ENCODE data around the gene COTL1.

The COTL1 gene

GRCh38 chr16:84594725-84595038 is 23.2 kb downstream of the COTL1 start:
- in situ Hi-C loops (cut with HindIII; ENCODE audit: low sequenced_read_pairs): no loop called here
- TF ChIP-seq CTCF (IDR thresholded peaks at IDR 0.05; ENCODE audit: low read depth, low read length): no peak
- H3K4me3 ChIP-seq (ENCODE audit: low read depth, low read length): no peak overlapping the region

GRCh38 chr16:84593825-84594724 is 23.8 kb downstream of the COTL1 start:
- in situ Hi-C loops (cut with HindIII; ENCODE audit: low sequenced_read_pairs): no loop called here

More at GRCh38 chr16:84594725-84595038, 23.2 kb downstream of the COTL1 start:
- no peak for DNase-seq (ENCODE audit: low read depth, low spot score)

GRCh38 chr16:84592718-84593117 is 25.2 kb downstream of the COTL1 start:
- in situ Hi-C loops (cut with HindIII; ENCODE audit: low sequenced_read_pairs): no loop called here
- no peak overlapping the region for H3K4me3 ChIP-seq (ENCODE audit: low read depth, low read length)
- TF ChIP-seq CTCF (IDR thresholded peaks at IDR 0.05; ENCODE audit: low read depth, low read length): no peak
- no peak for DNase-seq (ENCODE audit: low read depth, low spot score)

More at GRCh38 chr16:84593825-84594724, 23.8 kb downstream of the COTL1 start:
- peak; percentile 15 for DNase-seq (ENCODE audit: low read depth, low spot score)
- H3K4me3 ChIP-seq (ENCODE audit: low read depth, low read length): no peak overlapping the region
- no peak for TF ChIP-seq CTCF (IDR thresholded peaks at IDR 0.05; ENCODE audit: low read depth, low read length)

- no peak overlapping the region for H3K4me3 ChIP-seq (ENCODE audit: low read depth, low read length)
- in situ Hi-C loops (cut with HindIII; ENCODE audit: low sequenced_read_pairs): no loop called here
- no peak for TF ChIP-seq CTCF (IDR thresholded peaks at IDR 0.05; ENCODE audit: low read depth, low read length)
- no peak for DNase-seq (ENCODE audit: low read depth, low spot score)
Observed at GRCh38 chr16:84589975-84590719, 27.7 kb downstream of the COTL1 start.

GRCh38 chr16:84588991-84589390 is 28.9 kb downstream of the COTL1 start:
- DNase-seq (ENCODE audit: low read depth, low spot score): no peak
- no peak overlapping the region for H3K4me3 ChIP-seq (ENCODE audit: low read depth, low read length)
- in situ Hi-C loops (cut with HindIII; ENCODE audit: low sequenced_read_pairs): no loop called here
- no peak for TF ChIP-seq CTCF (IDR thresholded peaks at IDR 0.05; ENCODE audit: low read depth, low read length)

GRCh38 chr16:84585886-84586285 is 32.0 kb downstream of the COTL1 start:
- no peak overlapping the region for H3K4me3 ChIP-seq (ENCODE audit: low read depth, low read length)
- DNase-seq (ENCODE audit: low read depth, low spot score): no peak
- TF ChIP-seq CTCF (IDR thresholded peaks at IDR 0.05; ENCODE audit: low read depth, low read length): no peak
- in situ Hi-C loops (cut with HindIII; ENCODE audit: low sequenced_read_pairs): no loop called here

All from astrocyte of the spinal cord (primary cell).